ENCODE data around the gene DPF1. TPM values are rescaled to one million over a fixed set of nuclear protein-coding genes. Genes with fewer than 3 reads are reported as not detected.

DPF1 gene
- total and polyA plus RNA-seq, 5 experiments from 2014 or later, result not detected

- Mint-ChIP-seq H3K9me3 (peaks cover 0 to 20% (median 6%) of the 10 kb centered on the region in 9 donors), H3K4me3 (no peak overlapping the region), H3K27ac (no peak overlapping the region), H3K27me3 (no peaks in the 10 kb centered on the region), H3K36me3 (peaks cover 15 to 79% (median 65%) of the 10 kb centered on the region in 3 donors), H3K4me1 (no peaks in the 10 kb centered on the region)
- DNase-seq (no peak), ATAC-seq (no peak)
- POLR2A ChIA-PET, result no interaction called here
These were observed 60.4 kb downstream of the DPF1 start for GRCh38 chr19:38163419-38164290.

- Mint-ChIP-seq H3K9me3 (peaks cover 0 to 20% (median 6%) of the 10 kb centered on the region in 9 donors), H3K36me3 (peaks cover 20 to 81% (median 68%) of the 10 kb centered on the region in 3 donors), H3K27me3 (no peaks in the 10 kb centered on the region), H3K4me1 (peaks cover 0 to 3% (median 0%) of the 10 kb centered on the region in 4 donors), H3K27ac (no peak overlapping the region), H3K4me3 (no peak overlapping the region)
- DNase-seq (no peak), ATAC-seq (no peak)
- POLR2A ChIA-PET, result no interaction called here
These were observed 61.4 kb downstream of the DPF1 start for GRCh38 chr19:38162632-38163031.

- Mint-ChIP-seq H3K36me3 (peaks cover 20 to 79% (median 69%) of the 10 kb centered on the region in 3 donors), H3K4me1 (peaks cover 0 to 3% (median 0%) of the 10 kb centered on the region in 4 donors), H3K4me3 (no peak overlapping the region), H3K27me3 (no peaks in the 10 kb centered on the region), H3K27ac (no peak overlapping the region), H3K9me3 (peaks cover 0 to 20% (median 6%) of the 10 kb centered on the region in 9 donors)
- POLR2A ChIA-PET, result no interaction called here
- ATAC-seq, result no peak
- DNase-seq, result no peak
These were observed 61.9 kb downstream of the DPF1 start for GRCh38 chr19:38162094-38162493.

Other genes with a start within 250 kb of the DPF1 start
- 1 to 10 TPM in 1 of 2 experiments, under 1 TPM in 1; 0.94 to 1.2 TPM for gene PPP1R14A, start 32.2 kb upstream of the DPF1 start, total RNA-seq
- not detected for gene PPP1R14A, start 32.2 kb upstream of the DPF1 start, polyA plus RNA-seq
- 10 to 100 TPM; 49.6 to 50.5 TPM for gene SPINT2, start 40.4 kb upstream of the DPF1 start, total RNA-seq
- gene SPINT2, start 40.4 kb upstream of the DPF1 start, polyA plus RNA-seq, result 100 to 1,000 TPM; 139 to 162 (median 158) TPM
- gene C19orf33, start 80.0 kb upstream of the DPF1 start, total RNA-seq, result 1 to 10 TPM in 1 of 2 experiments, not detected in 1; 1.2 TPM
- gene C19orf33, start 80.0 kb upstream of the DPF1 start, polyA plus RNA-seq, result 1 to 10 TPM in 1 of 3 donors, not detected in 2; 1.1 TPM
- 10 to 100 TPM; 33.7 to 36.4 TPM for gene YIF1B, start 91.7 kb upstream of the DPF1 start, total RNA-seq
- 10 to 100 TPM; 40.7 to 47.8 (median 44.9) TPM for gene YIF1B, start 91.7 kb upstream of the DPF1 start, polyA plus RNA-seq
- 1 to 10 TPM; 6.6 to 6.8 TPM for gene KCNK6, start 95.6 kb upstream of the DPF1 start, total RNA-seq
- 1 to 10 TPM; 1.1 to 3.1 (median 1.2) TPM for gene KCNK6, start 95.6 kb upstream of the DPF1 start, polyA plus RNA-seq
- 10 to 100 TPM; 23.5 to 24.5 TPM for gene CATSPERG, start 111.6 kb upstream of the DPF1 start, total RNA-seq
- 1 to 10 TPM in 2 of 3 donors, under 1 TPM in 1; 0.76 to 6.6 (median 2.9) TPM for gene CATSPERG, start 111.6 kb upstream of the DPF1 start, polyA plus RNA-seq
- gene PSMD8, start 150.3 kb upstream of the DPF1 start, total RNA-seq, result 10 to 100 TPM; 73.8 to 80.7 TPM
- 100 to 1,000 TPM; 137 to 139 (median 137) TPM for gene PSMD8, start 150.3 kb upstream of the DPF1 start, polyA plus RNA-seq
- gene GGN, start 163.8 kb upstream of the DPF1 start, total RNA-seq, result not detected
- gene GGN, start 163.8 kb upstream of the DPF1 start, polyA plus RNA-seq, result not detected
- 1 to 10 TPM; 1.8 to 2.6 TPM for gene SPRED3, start 164.5 kb upstream of the DPF1 start, total RNA-seq
- gene SPRED3, start 164.5 kb upstream of the DPF1 start, polyA plus RNA-seq, result under 1 TPM in 2 of 3 donors, not detected in 1; 0.02 to 0.16 TPM
- 10 to 100 TPM; 39.6 to 45.0 TPM for gene FAM98C, start 178.9 kb upstream of the DPF1 start, total RNA-seq
- 10 to 100 TPM; 12.6 to 15.5 (median 15.4) TPM for gene FAM98C, start 178.9 kb upstream of the DPF1 start, polyA plus RNA-seq
- not detected for gene RASGRP4, start 202.0 kb upstream of the DPF1 start, total RNA-seq
- gene RASGRP4, start 202.0 kb upstream of the DPF1 start, polyA plus RNA-seq, result under 1 TPM in 1 of 3 donors, not detected in 2; 0.07 TPM
- gene RYR1, start 209.5 kb upstream of the DPF1 start, total RNA-seq, result 1 to 10 TPM in 1 of 2 experiments, under 1 TPM in 1; 0.93 to 1.3 TPM
- gene RYR1, start 209.5 kb upstream of the DPF1 start, polyA plus RNA-seq, result under 1 TPM in 1 of 3 donors, not detected in 2; 0.07 TPM

Data from naive thymus-derived CD8-positive, alpha-beta T cell (primary cell).